ENCODE results near the gene NAALADL2. TPM values are rescaled to one million over a fixed set of nuclear protein-coding genes. Genes with fewer than 3 reads are reported as not detected.
"Not testable (repeated sequence)": the region's sequence is repeated elsewhere in the genome, so short reads cannot be mapped to it uniquely, and the experiment has no call there.

Gene NAALADL2
- total RNA-seq, 2 experiments from 2014 or later = 0.30 to 1.2 TPM

DNA sequence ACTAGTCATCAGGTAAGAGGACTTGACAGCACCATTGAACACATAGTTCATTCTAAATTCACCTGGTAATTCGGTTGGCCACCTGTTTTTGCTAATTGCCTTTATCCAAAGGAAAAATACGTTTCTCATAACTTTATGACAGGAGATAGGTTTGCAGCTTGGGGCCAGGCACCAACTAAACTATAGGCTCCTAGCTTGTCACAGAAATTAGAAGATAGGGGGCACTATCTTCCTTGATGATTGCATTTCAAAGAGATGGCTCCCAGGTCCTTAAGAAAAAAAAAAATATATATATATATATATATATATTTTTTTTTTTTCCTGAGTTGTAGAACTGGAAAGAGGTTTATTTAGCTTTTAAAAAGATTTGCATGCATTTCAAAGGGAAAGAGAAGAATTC is 563.6 kb downstream of the NAALADL2 start:
- H3K36me3 ChIP-seq (ENCODE audit: insufficient read depth, low read length) = no peaks in the 10 kb centered on the region
- no peak for ATAC-seq (ENCODE audit: poor library complexity)
- Mint-ChIP-seq H3K9me3 (no peaks in the 10 kb centered on the region), H3K27ac (no peak overlapping the region), H3K4me3 (no peak overlapping the region), H3K27me3 (no peaks in the 10 kb centered on the region), H3K36me3 (ENCODE audit: low read depth) (no peaks in the 10 kb centered on the region), H3K4me1 (ENCODE audit: low read depth) (no peaks in the 10 kb centered on the region)
- no peak for DNase-seq
- intact Hi-C loops (cut with DNase I, micrococcal nuclease) = no loop called here
- H3K9me3 ChIP-seq (ENCODE audit: control insufficient read depth in 1 of 2, insufficient read depth in 1 of 2, low read length in 2 of 2) = peaks cover 0 to 5% of the 10 kb centered on the region in 2 experiments
- no peak overlapping the region for H3K27ac ChIP-seq (ENCODE audit: low read depth in 1 of 2, low read length in 2 of 2)
- ChIA-PET CTCF (no interaction called here), POLR2A (no interaction called here)
- no peaks in the 10 kb centered on the region for H3K4me1 ChIP-seq (ENCODE audit: insufficient read depth, low read length)
- H3K27me3 ChIP-seq (ENCODE audit: control insufficient read depth in 1 of 2, insufficient read depth in 2 of 2, low read length in 2 of 2) = no peaks in the 10 kb centered on the region
- TF ChIP-seq, protein P1, sequence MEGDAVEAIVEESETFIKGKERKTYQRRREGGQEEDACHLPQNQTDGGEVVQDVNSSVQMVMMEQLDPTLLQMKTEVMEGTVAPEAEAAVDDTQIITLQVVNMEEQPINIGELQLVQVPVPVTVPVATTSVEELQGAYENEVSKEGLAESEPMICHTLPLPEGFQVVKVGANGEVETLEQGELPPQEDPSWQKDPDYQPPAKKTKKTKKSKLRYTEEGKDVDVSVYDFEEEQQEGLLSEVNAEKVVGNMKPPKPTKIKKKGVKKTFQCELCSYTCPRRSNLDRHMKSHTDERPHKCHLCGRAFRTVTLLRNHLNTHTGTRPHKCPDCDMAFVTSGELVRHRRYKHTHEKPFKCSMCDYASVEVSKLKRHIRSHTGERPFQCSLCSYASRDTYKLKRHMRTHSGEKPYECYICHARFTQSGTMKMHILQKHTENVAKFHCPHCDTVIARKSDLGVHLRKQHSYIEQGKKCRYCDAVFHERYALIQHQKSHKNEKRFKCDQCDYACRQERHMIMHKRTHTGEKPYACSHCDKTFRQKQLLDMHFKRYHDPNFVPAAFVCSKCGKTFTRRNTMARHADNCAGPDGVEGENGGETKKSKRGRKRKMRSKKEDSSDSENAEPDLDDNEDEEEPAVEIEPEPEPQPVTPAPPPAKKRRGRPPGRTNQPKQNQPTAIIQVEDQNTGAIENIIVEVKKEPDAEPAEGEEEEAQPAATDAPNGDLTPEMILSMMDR (IDR thresholded peaks at IDR 0.05) = no peak
- no peak overlapping the region for H3K4me3 ChIP-seq (ENCODE audit: low read length)

DNA sequence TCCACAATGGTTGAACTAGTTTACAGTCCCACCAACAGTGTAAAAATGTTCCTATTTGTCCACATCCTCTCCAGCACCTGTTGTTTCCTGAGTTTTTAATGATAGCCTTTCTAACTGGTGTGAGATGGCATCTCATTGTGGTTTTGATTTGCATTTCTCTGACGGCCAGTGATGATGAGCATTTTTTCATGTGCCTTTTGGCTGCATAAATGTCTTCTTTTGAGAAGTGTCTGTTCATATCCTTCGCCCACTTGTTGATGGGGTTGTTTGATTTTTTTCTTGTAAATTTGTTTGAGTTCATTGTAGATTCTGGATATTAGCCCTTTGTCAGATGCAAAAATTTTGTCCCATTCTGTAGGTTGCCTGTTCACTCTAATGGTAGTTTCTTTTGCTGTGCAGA is 564.7 kb downstream of the NAALADL2 start:
- intact Hi-C loops (cut with DNase I, micrococcal nuclease); H3K4me1 Mint-ChIP-seq (ENCODE audit: low read depth); H3K27me3 ChIP-seq (ENCODE audit: control insufficient read depth in 1 of 2, insufficient read depth in 2 of 2, low read length in 2 of 2); H3K9me3 Mint-ChIP-seq; H3K27me3 Mint-ChIP-seq; H3K4me3 ChIP-seq (ENCODE audit: low read length); H3K9me3 ChIP-seq (ENCODE audit: control insufficient read depth in 1 of 2, insufficient read depth in 1 of 2, low read length in 2 of 2); ATAC-seq (ENCODE audit: poor library complexity); POLR2A ChIA-PET; H3K36me3 ChIP-seq (ENCODE audit: insufficient read depth, low read length); H3K27ac Mint-ChIP-seq; H3K4me1 ChIP-seq (ENCODE audit: insufficient read depth, low read length); H3K4me3 Mint-ChIP-seq; CTCF ChIA-PET; DNase-seq; H3K36me3 Mint-ChIP-seq (ENCODE audit: low read depth); H3K27ac ChIP-seq (ENCODE audit: low read depth in 1 of 2, low read length in 2 of 2): not testable (repeated sequence)

DNA sequence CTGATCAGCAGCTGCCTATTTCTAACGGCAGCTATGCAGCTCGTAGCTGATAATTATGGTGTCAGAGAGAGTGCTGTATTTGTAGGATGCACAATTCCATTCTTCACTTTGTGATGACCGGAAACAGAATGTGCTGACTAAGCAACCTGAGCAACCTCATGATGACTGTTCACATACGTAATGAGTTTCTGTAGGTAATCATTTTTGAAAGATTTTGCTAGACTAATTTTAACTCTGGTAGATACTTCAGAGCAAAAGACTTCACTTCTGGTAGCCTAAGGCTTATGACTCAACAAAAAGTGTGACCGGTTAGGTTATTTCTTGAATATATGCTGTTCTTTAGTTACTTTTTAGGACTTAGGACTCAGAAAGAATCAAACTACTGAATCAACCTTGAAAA is 567.7 kb downstream of the NAALADL2 start:
- no peaks in the 10 kb centered on the region for H3K4me1 ChIP-seq (ENCODE audit: insufficient read depth, low read length)
- no peaks in the 10 kb centered on the region for H3K36me3 ChIP-seq (ENCODE audit: insufficient read depth, low read length)
- Mint-ChIP-seq H3K9me3 (no peaks in the 10 kb centered on the region), H3K36me3 (ENCODE audit: low read depth) (no peaks in the 10 kb centered on the region), H3K27ac (no peak overlapping the region), H3K27me3 (no peaks in the 10 kb centered on the region), H3K4me3 (no peak overlapping the region), H3K4me1 (ENCODE audit: low read depth) (no peaks in the 10 kb centered on the region)
- DNase-seq (no peak), ATAC-seq (ENCODE audit: poor library complexity) (no peak)
- H3K9me3 ChIP-seq (ENCODE audit: control insufficient read depth in 1 of 2, insufficient read depth in 1 of 2, low read length in 2 of 2) = peaks cover 0 to 5% of the 10 kb centered on the region in 2 experiments
- H3K4me3 ChIP-seq (ENCODE audit: low read length) = no peak overlapping the region
- ChIA-PET POLR2A (no interaction called here), CTCF (no interaction called here)
- H3K27ac ChIP-seq (ENCODE audit: low read depth in 1 of 2, low read length in 2 of 2) = no peak overlapping the region
- no peaks in the 10 kb centered on the region for H3K27me3 ChIP-seq (ENCODE audit: control insufficient read depth in 1 of 2, insufficient read depth in 2 of 2, low read length in 2 of 2)
- TF ChIP-seq, protein P1 (IDR thresholded peaks at IDR 0.05) = no peak
- intact Hi-C loops (cut with DNase I, micrococcal nuclease) = no loop called here

DNA sequence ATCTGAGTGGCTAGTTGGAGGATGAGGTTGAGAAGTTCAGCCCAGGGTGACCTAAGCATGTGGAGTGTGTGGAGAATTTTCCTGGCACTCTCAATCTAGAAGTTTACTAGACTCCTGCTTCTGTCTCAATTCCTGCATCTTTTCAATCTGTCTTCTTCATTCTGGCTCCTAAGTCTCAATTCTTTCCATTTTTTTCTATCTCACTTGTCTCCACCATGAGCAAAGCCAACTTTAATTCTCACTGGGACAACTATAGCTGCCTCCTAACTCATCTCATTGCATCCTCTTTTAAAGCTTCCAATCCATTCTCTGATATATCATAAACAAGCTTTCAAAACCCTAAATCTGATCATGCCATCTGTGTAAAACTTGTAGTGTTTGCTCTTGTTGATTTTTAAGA is 569.3 kb downstream of the NAALADL2 start:
- intact Hi-C loops (cut with DNase I, micrococcal nuclease) = no loop called here
- CTCF ChIA-PET = no interaction called here

More for the DNA sequence above, 569.3 kb downstream of the NAALADL2 start:
- H3K4me3 ChIP-seq (ENCODE audit: low read length) = no peak overlapping the region
- no peak overlapping the region for H3K27ac Mint-ChIP-seq
- H3K27me3 Mint-ChIP-seq = no peaks in the 10 kb centered on the region
- POLR2A ChIA-PET = no interaction called here
- H3K4me1 Mint-ChIP-seq (ENCODE audit: low read depth) = no peaks in the 10 kb centered on the region
- H3K4me1 ChIP-seq (ENCODE audit: insufficient read depth, low read length) = no peaks in the 10 kb centered on the region
- DNase-seq = no peak
- H3K27me3 ChIP-seq (ENCODE audit: control insufficient read depth in 1 of 2, insufficient read depth in 2 of 2, low read length in 2 of 2) = no peaks in the 10 kb centered on the region
- no peak for ATAC-seq (ENCODE audit: poor library complexity)
- peaks cover 0 to 5% of the 10 kb centered on the region in 2 experiments for H3K9me3 ChIP-seq (ENCODE audit: control insufficient read depth in 1 of 2, insufficient read depth in 1 of 2, low read length in 2 of 2)
- no peaks in the 10 kb centered on the region for H3K9me3 Mint-ChIP-seq
- TF ChIP-seq, protein P1 (IDR thresholded peaks at IDR 0.05) = no peak
- no peaks in the 10 kb centered on the region for H3K36me3 ChIP-seq (ENCODE audit: insufficient read depth, low read length)
- H3K27ac ChIP-seq (ENCODE audit: low read depth in 1 of 2, low read length in 2 of 2) = no peak overlapping the region
- H3K4me3 Mint-ChIP-seq = no peak overlapping the region
- H3K36me3 Mint-ChIP-seq (ENCODE audit: low read depth) = no peaks in the 10 kb centered on the region

Data from CD4-positive, alpha-beta T cell (primary cell).